ENCODE results near the gene PCDHB15.
"Not testable (repeated sequence)": the region's sequence is repeated elsewhere in the genome, so short reads cannot be mapped to it uniquely, and the experiment has no call there.

- TF ChIP-seq EZH2 (IDR thresholded peaks at IDR 0.05; ENCODE audit: insufficient read depth, low read length); CTCF (IDR thresholded peaks at IDR 0.05; ENCODE audit: insufficient read depth, low read depth, low read length): not testable (repeated sequence)
These were observed 31.4 kb upstream of the PCDHB15 start, which contains the start of gene PCDHB13 for GRCh38 chr5:141213656-141214339.
